K562 (cell line): Measurements from ENCODE around the gene OOSP2. TPM values are rescaled to one million over a fixed set of nuclear protein-coding genes. Genes with fewer than 3 reads are reported as not detected.
A peak's percentile ranks its signal among the peaks of the same experiment; 100 is the strongest.

Experiments used
- ARID1B ChIP-seq: fragments of 450-650 bp; IDR thresholded peaks from 2 replicates; pipeline ENCODE4 v1.6.1; 2016; ENCODE audit warnings: antibody characterized with exemption, mild to moderate bottlenecking, inconsistent platforms
- ATF7 ChIP-seq: fragments of 450-650 bp; IDR thresholded peaks from 2 replicates; pipeline ENCODE4 v1.7.1; 2014; ENCODE audit warnings: mild to moderate bottlenecking, moderate library complexity
- CBFA2T2 ChIP-seq: fragments of 450-650 bp; conservative IDR thresholded peaks from 2 replicates; pipeline ENCODE4 v1.6.1; 2017; ENCODE audit warnings: mild to moderate bottlenecking
- CBX5 ChIP-seq: IDR thresholded peaks from 2 replicates; pipeline ENCODE4 v1.6.1; 2014; ENCODE audit warnings: low read depth, borderline replicate concordance
- CREM ChIP-seq: IDR thresholded peaks from 2 replicates; pipeline ENCODE4 v1.6.1; 2014; ENCODE audit warnings: antibody characterized with exemption, low read depth
- CXXC5 ChIP-seq: fragments of 250-450 bp; sonication (Bioruptor Pico); IDR thresholded peaks from 2 replicates; pipeline ENCODE4 v1.8.0; 2022; ENCODE audit warnings: inconsistent platforms, mild to moderate bottlenecking, moderate library complexity
- DPF2 ChIP-seq: fragments of 450-650 bp; IDR thresholded peaks from 2 replicates; pipeline ENCODE4 v1.6.1; 2016
- ELF4 ChIP-seq: fragments of 450-650 bp; formaldehyde crosslinking; IDR thresholded peaks from 2 replicates; pipeline ENCODE4 v1.4.0; 2022; ENCODE audit warnings: missing genetic modification characterization
- ETV5 ChIP-seq: sonication (generic); formaldehyde crosslinking; IDR thresholded peaks from 2 replicates; pipeline ENCODE4 v1.4.0; 2020; ENCODE audit warnings: low read depth, mild to moderate bottlenecking, missing genetic modification reagents
- FOXP1 ChIP-seq: sonication (generic); formaldehyde crosslinking; IDR thresholded peaks from 2 replicates; pipeline ENCODE4 v1.8.0; 2022; ENCODE audit warnings: mild to moderate bottlenecking, missing genetic modification reagents
- HDAC1 ChIP-seq, 2 experiments: fragments of 450-650 bp; IDR thresholded peaks; 2 replicates each; pipeline ENCODE4 v1.6.1; 2016 to 2017; ENCODE audit warnings: inconsistent platforms in 1 of 2, mild to moderate bottlenecking in 1 of 2, moderate library complexity in 1 of 2
- HMBOX1 ChIP-seq: sonication (generic); IDR thresholded peaks from 2 replicates; pipeline ENCODE4 v1.6.1; 2016
- ILK ChIP-seq: fragments of 450-650 bp; IDR thresholded peaks from 2 replicates; pipeline ENCODE4 v1.6.1; 2016; ENCODE audit warnings: missing genetic modification characterization, low read depth, mild to moderate bottlenecking, missing compliant biosample characterization, moderate library complexity, borderline replicate concordance
- KAT2B ChIP-seq: IDR thresholded peaks from one replicate; pipeline ENCODE4 v1.6.1; 2012; ENCODE audit warnings: low read depth, mild to moderate bottlenecking, control low read depth, inconsistent platforms, low read length, moderate library complexity
- KLF16 ChIP-seq: IDR thresholded peaks from 2 replicates; pipeline ENCODE4 v1.6.1; 2016; ENCODE audit warnings: antibody characterized with exemption
- LCOR ChIP-seq: sonication (generic); formaldehyde crosslinking; IDR thresholded peaks from 2 replicates; pipeline ENCODE4 v1.8.0; 2022; ENCODE audit warnings: mild to moderate bottlenecking, missing genetic modification reagents
- MTA1 ChIP-seq: fragments of 450-650 bp; IDR thresholded peaks from 2 replicates; pipeline ENCODE4 v1.6.1; 2017; ENCODE audit warnings: borderline replicate concordance
- MTA2 ChIP-seq: fragments of 450-650 bp; IDR thresholded peaks from 2 replicates; pipeline ENCODE4 v1.6.1; 2016; ENCODE audit warnings: low read depth
- MTA3 ChIP-seq: fragments of 450-650 bp; formaldehyde crosslinking; IDR thresholded peaks from 2 replicates; pipeline ENCODE4 v1.6.1; 2017; ENCODE audit warnings: mild to moderate bottlenecking, borderline replicate concordance
- MYC ChIP-seq, 2 experiments: fragments of 250-450 bp in 1 of 2; sonication (Bioruptor Pico) in 1 of 2; IDR thresholded peaks; 2 replicates each; pipeline versions ENCODE4 v1.5.1 to v1.6.1; 2012 to 2021; ENCODE audit warnings: low read depth in 2 of 2, borderline replicate concordance in 1 of 2, improper control_type of control experiment in 1 of 2, low read length in 1 of 2, mild to moderate bottlenecking in 1 of 2, moderate library complexity in 1 of 2
- RBBP5 ChIP-seq: fragments of 200-600 bp; sonication (generic); IDR thresholded peaks from 2 replicates; pipeline ENCODE4 v1.6.1; 2012; ENCODE audit warnings: borderline replicate concordance, mild to moderate bottlenecking, low read length, control low read depth, inconsistent platforms; ENCODE audit not compliant: insufficient read depth, poor library complexity, severe bottlenecking
- RCOR1 ChIP-seq, 2 experiments: IDR thresholded peaks; 2 replicates each; pipeline ENCODE4 v1.6.1; 2012; ENCODE audit warnings: low read depth in 2 of 2, low read length in 2 of 2, borderline replicate concordance in 1 of 2, improper control_type of control experiment in 1 of 2
- RFX7 ChIP-seq: fragments of 250-450 bp; sonication (Bioruptor Pico); IDR thresholded peaks from 2 replicates; pipeline ENCODE4 v1.5.1; 2021; ENCODE audit warnings: mild to moderate bottlenecking
- SMARCA4 ChIP-seq: fragments of 450-650 bp; IDR thresholded peaks from 2 replicates; pipeline ENCODE4 v1.6.1; 2016
- SPI1 ChIP-seq: IDR thresholded peaks from 2 replicates; pipeline ENCODE4 v1.6.1; 2011; ENCODE audit warnings: low read depth, low read length, control low read depth, borderline replicate concordance
- TCF3 ChIP-seq: sonication (generic); formaldehyde crosslinking; IDR thresholded peaks from 2 replicates; pipeline ENCODE4 v1.4.0; 2020; ENCODE audit warnings: mild to moderate bottlenecking, missing genetic modification reagents
- TFAP4 ChIP-seq: sonication (generic); formaldehyde crosslinking; IDR thresholded peaks from 2 replicates; pipeline ENCODE4 v1.8.0; 2022; ENCODE audit warnings: missing genetic modification reagents, mild to moderate bottlenecking, moderate library complexity, borderline replicate concordance
- ZEB2 ChIP-seq: fragments of 450-650 bp; IDR thresholded peaks from 2 replicates; pipeline ENCODE4 v1.6.1; 2016
- ZNF766 ChIP-seq: fragments of 200-800 bp; sonication (Bioruptor generic); conservative IDR thresholded peaks from 2 replicates; pipeline ENCODE4 v1.6.1; 2016; ENCODE audit warnings: missing genetic modification characterization, missing compliant biosample characterization
- polyA plus RNA-seq, 8 experiments: library from polyadenylated mRNA; depleted of rRNA in 4 of 8; stranded (reverse) in 5 of 8; unstranded in 3 of 8; fragments of >200 nt; fragmentation: Nextera tagmentation in 2 of 8; fragmentation: Illumina TruSeq in 1 of 8; extraction: Ambion mirVana in 2 of 8; extraction: Trizol in 1 of 8; gene quantifications; 2 replicates each; pipeline versions ENCODE4 v1.2.1 to v1.2.3, GENCODE V29; 2011 to 2014; ENCODE audit warnings: inconsistent platforms in 1 of 8, missing spikeins in 1 of 8
- total RNA-seq, 7 experiments: library from RNA; depleted of rRNA in 6 of 7; stranded (reverse); fragments of >200 nt in 6 of 7; fragmentation: Illumina TruSeq in 2 of 7; extraction: Trizol in 2 of 7; gene quantifications; 2 replicates each; pipeline versions ENCODE4 v1.2.1 to v1.2.3, GENCODE V29; 2011 to 2021; ENCODE audit warnings: low replicate concordance in 1 of 7

OOSP2 gene
- total and polyA plus RNA-seq, 9 of the 15 experiments (the other 6 are each of a cell fraction or from before 2014, with no cell fraction given) = 0.14 to 1.5 (median 0.32) TPM; not detected in 4

GRCh38 chr11:60056349-60056969, 16.2 kb downstream of the OOSP2 start, which contains the start of gene MS4A3 (continued):
- TF ChIP-seq ETV5 (CRISPR knock-in tag) (0 out of 2 replicates have a peak, but pooled peaks have one; percentile 61), SPI1 (no peak), ZNF766 (CRISPR knock-in tag) (peak; percentile 73; the same call in 1 of the 2 replicates), MTA3 (0 out of 2 replicates have a peak, but pooled peaks have one; percentile 31), RFX7 (no peak), FOXP1 (CRISPR knock-in tag) (peak; percentile 49; the same call in 1 of the 2 replicates), TFAP4 (CRISPR knock-in tag) (no peak; the same call in 1 of the 2 replicates), ZEB2 (peak; percentile 63), ARID1B (peak; percentile 82), TCF3 (CRISPR knock-in tag) (peak; percentile 89), LCOR (CRISPR knock-in tag) (peak; percentile 83; the same call in 1 of the 2 replicates), KAT2B (no peak), MTA2 (0 out of 2 replicates have a peak, but pooled peaks have one; percentile 33), MTA1 (peak; percentile 35; the same call in 1 of the 2 replicates), SMARCA4 (peak; percentile 59; the same call in 1 of the 2 replicates), CBFA2T2 (peak; percentile 78), CBX5 (no peak), RCOR1 (IDR thresholded peaks at IDR 0.05; ENCODE audit: borderline replicate concordance in 1 of 2, low read depth in 2 of 2, low read length in 2 of 2) (peak in 1 of 2 experiments; percentile 92; a peak in 2 of 4 replicates), MYC (IDR thresholded peaks at IDR 0.05; ENCODE audit: low read depth, low read length) (peak; percentile 28; the same call in 1 of the 2 replicates), MYC (CRISPR knock-in tag; IDR thresholded peaks at IDR 0.05; ENCODE audit: borderline replicate concordance, low read depth) (no peak), KLF16 (peak; percentile 69; the same call in 1 of the 2 replicates), RBBP5 (peak; percentile 35), HMBOX1 (peak; percentile 98), DPF2 (peak; percentile 64; the same call in 1 of the 2 replicates), CXXC5 (peak; percentile 77), ATF7 (peak; percentile 42; the same call in 1 of the 2 replicates), ELF4 (CRISPR knock-in tag) (0 out of 2 replicates have a peak, but pooled peaks have one; percentile 8), HDAC1 (IDR thresholded peaks at IDR 0.05) (0 out of 4 replicates have a peak, but pooled peaks of 1 of the 2 experiments have one; percentile 16), CREM (0 out of 2 replicates have a peak, but pooled peaks have one; percentile 25), ILK (no peak)
